H1 (cell line): ENCODE measurements around the gene CTAG1A. TPM values are rescaled to one million over a fixed set of nuclear protein-coding genes. Genes with fewer than 3 reads are reported as not detected.

Experiments
- CTCF ChIA-PET: fragments of 300-600 bp; sonication (Branson Sonifier 250); formaldehyde crosslinking; loops from one replicate; lab custom pipeline; 2021; ENCODE audit not compliant: partially characterized antibody; lab: Charles Lee
- POLR2A ChIA-PET: fragments of 300-600 bp; sonication (Branson Sonifier 250); formaldehyde crosslinking; loops from one replicate; lab custom pipeline; 2021; ENCODE audit warnings: inconsistent platforms; ENCODE audit not compliant: partially characterized antibody; lab: Charles Lee
- DNase-seq, 2 experiments: peaks; one replicate each; pipeline versions ENCODE4 v3.0.0 to v3.0.0-alpha.2; 2010 to 2022; ENCODE audit warnings: low spot score in 2 of 2, low read depth in 1 of 2, mixed read lengths in 1 of 2
- FAIRE-seq: peaks from 2 replicates; lab custom pipeline; 2011; peaks lifted over from hg19 to GRCh38; lab: Jason Lieb, UNC
- H2AFZ ChIP-seq: 2 replicates; pipeline ENCODE4 v1.8.1; 2012; ENCODE audit warnings: low read length, inconsistent platforms
- H2AK5ac ChIP-seq: 2 replicates; pipeline ENCODE4 v1.6.1; 2013; ENCODE audit warnings: low read depth, low read length
- H2BK120ac ChIP-seq: replicated peaks from 2 replicates; pipeline ENCODE3; 2013; ENCODE audit warnings: low read depth, low read length, inconsistent platforms
- H2BK12ac ChIP-seq: 2 replicates; pipeline ENCODE4 v1.6.1; 2013; ENCODE audit warnings: low read depth, low read length
- H2BK15ac ChIP-seq: 2 replicates; pipeline ENCODE4 v1.6.1; 2013; ENCODE audit warnings: low read length
- H2BK20ac ChIP-seq: 2 replicates; pipeline ENCODE4 v1.6.1; 2013; ENCODE audit warnings: low read length
- H2BK5ac ChIP-seq: 2 replicates; pipeline ENCODE4 v1.6.1; 2013; ENCODE audit warnings: low read depth, low read length
- H3K14ac ChIP-seq: 2 replicates; pipeline ENCODE4 v1.6.1; 2013; ENCODE audit warnings: inconsistent platforms; ENCODE audit not compliant: insufficient read length
- H3K18ac ChIP-seq: 2 replicates; pipeline ENCODE4 v1.6.1; 2013; ENCODE audit warnings: low read length; ENCODE audit errors: extremely low read depth
- H3K23ac ChIP-seq: 2 replicates; pipeline ENCODE4 v1.6.1; 2013; ENCODE audit warnings: inconsistent platforms; ENCODE audit not compliant: insufficient read length
- H3K23me2 ChIP-seq: 2 replicates; pipeline ENCODE4 v1.6.1; 2013; ENCODE audit warnings: low read depth, low read length
- H3K27ac ChIP-seq: 2 replicates; pipeline ENCODE4 v1.6.1; 2011; ENCODE audit warnings: low read depth, low read length, inconsistent platforms
- H3K27me3 ChIP-seq, 4 experiments: replicated peaks in 1 of 4; 1 replicate in 1 of 4; 2 replicates in 3 of 4; pipeline versions ENCODE4 v1.6.1 to v1.8.1; 2011 to 2013; ENCODE audit warnings: low read length in 3 of 4, mild to moderate bottlenecking in 3 of 4, inconsistent platforms in 2 of 4, mixed read lengths in 2 of 4, moderate library complexity in 1 of 4; ENCODE audit not compliant: control insufficient read depth in 3 of 4, insufficient read depth in 3 of 4; ENCODE audit errors: extremely low read depth in 1 of 4
- H3K36me3 ChIP-seq, 4 experiments: 2 replicates each; pipeline versions ENCODE4 v1.6.1 to v1.8.1; 2011 to 2013; ENCODE audit warnings: mild to moderate bottlenecking in 4 of 4, low read length in 3 of 4, moderate library complexity in 2 of 4, control low read depth in 1 of 4, inconsistent platforms in 1 of 4; ENCODE audit not compliant: insufficient read depth in 4 of 4, control insufficient read depth in 2 of 4
- H3K4ac ChIP-seq: replicated peaks from 2 replicates; pipeline ENCODE3; 2013; ENCODE audit warnings: low read length, low read depth, mixed read lengths, inconsistent platforms; ENCODE audit not compliant: insufficient read length
- H3K4me1 ChIP-seq, 4 experiments: replicated peaks in 1 of 4; 1 replicate in 1 of 4; 2 replicates in 3 of 4; pipeline versions ENCODE4 v1.6.1 to v1.8.1; 2011 to 2013; ENCODE audit warnings: low read length in 3 of 4, inconsistent platforms in 2 of 4, mixed read lengths in 1 of 4; ENCODE audit not compliant: insufficient read depth in 4 of 4, control insufficient read depth in 3 of 4
- H3K4me2 ChIP-seq, 2 experiments: 2 replicates each; pipeline versions ENCODE4 v1.6.1 to v1.8.1; 2011 to 2013; ENCODE audit warnings: low read depth in 2 of 2, low read length in 2 of 2, control low read depth in 1 of 2, inconsistent platforms in 1 of 2, mild to moderate bottlenecking in 1 of 2; ENCODE audit not compliant: insufficient read depth in 1 of 2
- H3K4me3 ChIP-seq, 4 experiments: fragments of 200-600, 300-600 bp in 1 of 4; sonication (generic), shearing (Covaris generic), sonication (Bioruptor Twin) in 1 of 4; 2 replicates each; pipeline versions ENCODE4 v1.5.1 to v1.8.1; 2011 to 2016; ENCODE audit warnings: low read length in 4 of 4, low read depth in 3 of 4, control low read depth in 2 of 4, inconsistent platforms in 2 of 4, mild to moderate bottlenecking in 2 of 4, mixed read lengths in 1 of 4, moderate library complexity in 1 of 4; ENCODE audit not compliant: insufficient read depth in 2 of 4; ENCODE audit errors: extremely low read depth in 1 of 4
- H3K56ac ChIP-seq: replicated peaks from 2 replicates; pipeline ENCODE3; 2013; ENCODE audit warnings: low read depth, mild to moderate bottlenecking, mixed read lengths, low read length, inconsistent platforms; ENCODE audit not compliant: insufficient read length
- H3K79me1 ChIP-seq: 2 replicates; pipeline ENCODE4 v1.6.1; 2013; ENCODE audit warnings: low read depth, low read length, control low read depth
- H3K79me2 ChIP-seq, 2 experiments: 2 replicates each; pipeline versions ENCODE4 v1.6.1 to v1.8.1; 2012 to 2013; ENCODE audit warnings: low read length in 2 of 2, mild to moderate bottlenecking in 2 of 2, inconsistent platforms in 1 of 2; ENCODE audit not compliant: insufficient read depth in 2 of 2, control insufficient read depth in 1 of 2
- H3K9ac ChIP-seq, 4 experiments: replicated peaks in 1 of 4; 1 replicate in 1 of 4; 2 replicates in 3 of 4; pipeline versions ENCODE4 v1.6.1 to v1.8.1; 2011 to 2013; ENCODE audit warnings: low read depth in 3 of 4, low read length in 3 of 4, control low read depth in 2 of 4, mild to moderate bottlenecking in 2 of 4, moderate library complexity in 2 of 4, inconsistent platforms in 1 of 4; ENCODE audit errors: extremely low read depth in 1 of 4
- H3K9me3 ChIP-seq, 2 experiments: 2 replicates each; pipeline versions ENCODE4 v1.6.1 to v1.8.1; 2012 to 2013; ENCODE audit warnings: mild to moderate bottlenecking in 2 of 2, moderate library complexity in 2 of 2, control low read depth in 1 of 2, inconsistent platforms in 1 of 2, low read depth in 1 of 2, low read length in 1 of 2, mixed read lengths in 1 of 2; ENCODE audit not compliant: insufficient read depth in 2 of 2
- H4K20me1 ChIP-seq, 2 experiments: replicated peaks in 1 of 2; 2 replicates each; pipeline versions ENCODE3 to v1.8.1; 2011 to 2013; ENCODE audit warnings: inconsistent platforms in 2 of 2, low read length in 2 of 2, mild to moderate bottlenecking in 1 of 2; ENCODE audit not compliant: insufficient read depth in 2 of 2, control insufficient read depth in 1 of 2
- H4K5ac ChIP-seq: 2 replicates; pipeline ENCODE4 v1.6.1; 2013; ENCODE audit warnings: low read length, low read depth, mixed read lengths, inconsistent platforms; ENCODE audit not compliant: insufficient read length
- H4K8ac ChIP-seq: 2 replicates; pipeline ENCODE4 v1.8.0; 2013; ENCODE audit warnings: mild to moderate bottlenecking, moderate library complexity, low read length, inconsistent platforms; ENCODE audit not compliant: insufficient read depth; ENCODE audit errors: extremely low read depth
- H4K91ac ChIP-seq: replicated peaks from 2 replicates; pipeline ENCODE3; 2013; ENCODE audit warnings: low read length, mixed read lengths, inconsistent platforms; ENCODE audit not compliant: insufficient read length
- BRCA1 ChIP-seq: IDR thresholded peaks from 2 replicates; pipeline ENCODE4 v1.6.1; 2012; ENCODE audit warnings: low read depth, low read length, improper control_type of control experiment
- EGR1 ChIP-seq: IDR thresholded peaks from 2 replicates; pipeline ENCODE4 v1.6.1; 2011; ENCODE audit warnings: low read depth, low read length, borderline replicate concordance
- EP300 ChIP-seq, 2 experiments: IDR thresholded peaks; 1 replicate in 1 of 2; 2 replicates in 1 of 2; pipeline ENCODE4 v1.6.1; 2011 to 2012; ENCODE audit warnings: low read depth in 2 of 2, low read length in 2 of 2, mild to moderate bottlenecking in 2 of 2, borderline replicate concordance in 1 of 2, inconsistent platforms in 1 of 2, moderate library complexity in 1 of 2
- POLR2A ChIP-seq, 2 experiments: IDR thresholded peaks; 1 replicate in 1 of 2; 2 replicates in 1 of 2; pipeline ENCODE4 v1.6.1; 2011; ENCODE audit warnings: low read depth in 2 of 2, low read length in 2 of 2, mild to moderate bottlenecking in 2 of 2; ENCODE audit errors: control extremely low read depth in 1 of 2
- SIX5 ChIP-seq: IDR thresholded peaks from 2 replicates; pipeline ENCODE4 v1.6.1; 2011; ENCODE audit warnings: mild to moderate bottlenecking, low read depth, low read length
- TCF12 ChIP-seq: IDR thresholded peaks from 2 replicates; pipeline ENCODE4 v1.6.1; 2011; ENCODE audit warnings: low read depth, mild to moderate bottlenecking, low read length
- WGBS, 2 experiments: shearing (Covaris generic) in 1 of 2; methylation state at CpG; one replicate each; pipeline versions ENCODE4 v1.1.6 to v1.1.7; 2013 to 2015; ENCODE audit warnings: low lambda C conversion rate in 2 of 2, mixed read lengths in 2 of 2, inconsistent platforms in 1 of 2, low coverage in 1 of 2, missing lambda C conversion rate in 1 of 2; ENCODE audit not compliant: insufficient replicate concordance in 2 of 2, insufficient coverage in 1 of 2, insufficient read length in 1 of 2; ENCODE audit errors: extremely low coverage in 1 of 2, missing lambda C conversion rate in 1 of 2; 5-methylcytosine and 5-hydroxymethylcytosine counted together
- polyA plus RNA-seq, 7 experiments: library from polyadenylated mRNA; depleted of rRNA in 3 of 7; stranded (reverse) in 5 of 7; unstranded in 2 of 7; fragments of >200 nt in 5 of 7; fragments of 200-250 nt in 2 of 7; gene quantifications; 1 replicate in 5 of 7; 2 replicates in 1 of 7; 4 replicates in 1 of 7; pipeline versions ENCODE4 v1.2.1 to v1.2.3, GENCODE V29; 2011 to 2013; ENCODE audit warnings: missing spikeins in 2 of 7, mixed read lengths in 2 of 7
- total RNA-seq: library from RNA; stranded (reverse); fragmentation: NEBNext Ultra II Directional; extraction: Animal tissue kit (Norgen Biotek cat#: 25700); gene quantifications from 2 replicates; pipeline ENCODE4 v1.2.1, GENCODE V29; 2021

The CTAG1A gene
- total and polyA plus RNA-seq, 2 of the 8 experiments (the other 6 are each of a cell fraction or from before 2014, with no cell fraction given): not detected

GRCh38 chrX:154602226-154602625 lies 17.3 kb downstream of the CTAG1A start:
- Histone ChIP-seq H3K9ac (no peak overlapping the region), H3K14ac (no peak overlapping the region), H3K23me2 (no peaks in the 10 kb centered on the region), H3K4me2 (no peak overlapping the region), H3K18ac (no peak overlapping the region), H3K27me3 (no peaks in the 10 kb centered on the region), H4K8ac (no peak overlapping the region), H3K9me3 (peaks cover under 1 to 6% of the 10 kb centered on the region in 2 experiments), H3K36me3 (no peaks in the 10 kb centered on the region), H3K4me3 (no peak overlapping the region), H4K20me1 (no peaks in the 10 kb centered on the region)
- POLR2A ChIA-PET: no interaction called here
- TF ChIP-seq EGR1 (no peak), TCF12 (no peak), SIX5 (no peak), EP300 (IDR thresholded peaks at IDR 0.05; ENCODE audit: borderline replicate concordance in 1 of 2, low read depth in 2 of 2, low read length in 2 of 2) (no peak), POLR2A (IDR thresholded peaks at IDR 0.05; ENCODE audit: control extremely low read depth in 1 of 2, low read depth in 2 of 2, low read length in 2 of 2) (no peak), BRCA1 (no peak)
- TF ChIP-seq, all 59 proteins: peak for 0
- Histone ChIP-seq H3K4ac (no peak overlapping the region), H2AFZ (no peak overlapping the region), H3K79me1 (no peaks in the 10 kb centered on the region), H4K5ac (no peak overlapping the region), H3K56ac (no peak overlapping the region), H3K4me1 (peaks cover 0 to 2% (median 0%) of the 10 kb centered on the region in 4 experiments; a peak in 1 of 7 replicates), H3K27ac (no peak overlapping the region), H4K91ac (no peak overlapping the region), H3K23ac (no peak overlapping the region), H2BK15ac (no peak overlapping the region), H2BK12ac (no peak overlapping the region), H3K79me2 (no peaks in the 10 kb centered on the region), H2BK120ac (no peak overlapping the region), H2AK5ac (no peak overlapping the region), H2BK20ac (no peak overlapping the region), H2BK5ac (no peak overlapping the region)
- FAIRE-seq (no peak), DNase-seq (no peak)
- WGBS, 2 experiments: 84% methylated on average over 10 of the region's 13 CpGs; no CpG with 5 or more reads in 1 of the 2 experiments
- CTCF ChIA-PET: interaction anchor here (0.7 kb wide), 1 partner anchor 9 kb away, joined by 3 read pairs; no protein-coding TSS in a partner anchor
